Effector memory CD4-positive, alpha-beta T cell (primary cell): ENCODE measurements around the gene TSHZ2.
"Not testable (repeated sequence)": the region's sequence is repeated elsewhere in the genome, so short reads cannot be mapped to it uniquely, and the experiment has no call there.

ENCODE experiments used
- DNase-seq, 3 donors: peaks; one replicate each; pipeline ENCODE4 v3.0.0-alpha.2; 2020
- H3K27ac ChIP-seq: 2 replicates; pipeline ENCODE4 v1.7.0; 2013; ENCODE audit warnings: mild to moderate bottlenecking, low read length, moderate library complexity; ENCODE audit not compliant: insufficient read depth, poor library complexity, severe bottlenecking
- H3K27me3 ChIP-seq: replicated peaks from 2 replicates; pipeline ENCODE4 v1.7.0; 2013; ENCODE audit warnings: mild to moderate bottlenecking, low read length; ENCODE audit not compliant: insufficient read depth, control insufficient read depth, poor library complexity, severe bottlenecking
- H3K36me3 ChIP-seq: 2 replicates; pipeline ENCODE4 v1.7.0; 2013; ENCODE audit warnings: mild to moderate bottlenecking, low read length, moderate library complexity; ENCODE audit not compliant: control insufficient read depth, insufficient read depth
- H3K4me1 ChIP-seq: 2 replicates; pipeline ENCODE4 v1.7.0; 2013; ENCODE audit warnings: low read length, mild to moderate bottlenecking; ENCODE audit not compliant: control insufficient read depth, insufficient read depth, poor library complexity, severe bottlenecking
- H3K4me3 ChIP-seq: 2 replicates; pipeline ENCODE4 v1.7.0; 2013; ENCODE audit warnings: low read length, low read depth, mild to moderate bottlenecking; ENCODE audit not compliant: insufficient read depth, poor library complexity, severe bottlenecking
- H3K9me3 ChIP-seq: 2 replicates; pipeline ENCODE4 v1.7.0; 2013; ENCODE audit warnings: mild to moderate bottlenecking, low read length, moderate library complexity; ENCODE audit not compliant: control insufficient read depth

The TSHZ2 gene

DNA sequence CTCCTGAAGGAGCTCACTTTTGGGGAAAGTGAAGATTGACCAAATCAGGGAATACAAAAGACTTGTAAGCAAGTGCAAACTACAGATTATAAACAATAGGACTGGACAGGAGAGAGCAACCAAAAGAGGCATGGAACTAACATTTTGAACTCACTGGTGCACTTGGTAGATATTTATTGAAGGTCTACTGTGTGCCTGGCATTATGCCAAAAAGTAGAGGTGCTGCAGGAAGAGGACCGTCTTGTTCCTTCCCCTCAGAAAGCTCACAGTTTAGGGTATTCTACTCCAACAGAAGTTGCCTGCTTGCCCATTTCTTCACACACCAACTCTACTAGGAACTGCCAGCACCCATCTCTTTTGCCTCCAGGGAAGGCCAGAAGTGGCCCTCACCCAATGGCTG, 10.0 kb upstream of the TSHZ2 start:
- Histone ChIP-seq H3K27me3 (no peaks in the 10 kb centered on the region), H3K36me3 (no peaks in the 10 kb centered on the region), H3K9me3 (no peaks in the 10 kb centered on the region), H3K4me3 (no peak overlapping the region), H3K4me1 (no peaks in the 10 kb centered on the region), H3K27ac (no peak overlapping the region)
- DNase-seq, result no peak

DNA sequence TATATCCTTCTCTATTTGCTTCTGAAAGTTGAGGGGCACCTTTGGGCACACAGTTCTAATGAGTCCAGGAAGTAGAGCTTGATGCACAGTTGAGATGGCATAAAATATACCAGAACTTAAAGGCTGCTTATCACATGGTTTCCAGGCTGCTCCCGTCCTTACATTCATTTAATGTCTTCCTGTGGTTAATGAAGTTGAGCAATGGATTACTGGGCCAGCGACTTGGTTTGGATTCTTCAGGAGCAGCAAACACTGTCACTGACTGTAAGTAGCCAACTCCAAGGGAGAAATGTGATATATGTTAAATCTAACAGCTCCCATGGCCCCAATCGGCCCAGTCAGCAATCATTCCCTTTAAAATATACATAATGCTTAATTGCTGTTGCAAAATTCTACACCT, 9.0 kb upstream of the TSHZ2 start:
- Histone ChIP-seq H3K27me3 (no peaks in the 10 kb centered on the region), H3K9me3 (no peaks in the 10 kb centered on the region), H3K27ac (no peak overlapping the region), H3K4me3 (no peak overlapping the region), H3K4me1 (no peaks in the 10 kb centered on the region), H3K36me3 (no peaks in the 10 kb centered on the region)
- DNase-seq, result no peak

DNA sequence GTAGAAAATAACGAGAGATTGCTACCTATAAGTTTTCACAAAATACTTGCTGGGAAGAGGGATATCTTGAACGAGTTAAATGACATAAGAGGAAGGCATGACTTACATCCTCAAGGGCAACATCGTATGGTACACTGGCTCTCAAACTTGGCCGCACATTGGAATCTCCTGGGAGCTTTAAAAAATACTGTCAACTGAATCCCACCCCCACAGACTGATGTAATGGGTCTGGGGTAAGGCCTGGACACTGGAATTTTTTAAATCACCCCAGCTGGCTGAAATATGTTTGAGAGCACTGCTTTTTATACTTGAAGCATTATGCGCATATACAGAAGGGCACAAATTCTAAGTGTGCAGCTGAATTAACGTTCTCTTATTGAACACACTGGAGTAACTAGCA, 8.0 kb upstream of the TSHZ2 start:
- Histone ChIP-seq H3K4me3 (no peak overlapping the region), H3K27me3 (no peaks in the 10 kb centered on the region), H3K36me3 (no peaks in the 10 kb centered on the region), H3K9me3 (no peaks in the 10 kb centered on the region), H3K4me1 (no peaks in the 10 kb centered on the region), H3K27ac (no peak overlapping the region)
- DNase-seq, result no peak

DNA sequence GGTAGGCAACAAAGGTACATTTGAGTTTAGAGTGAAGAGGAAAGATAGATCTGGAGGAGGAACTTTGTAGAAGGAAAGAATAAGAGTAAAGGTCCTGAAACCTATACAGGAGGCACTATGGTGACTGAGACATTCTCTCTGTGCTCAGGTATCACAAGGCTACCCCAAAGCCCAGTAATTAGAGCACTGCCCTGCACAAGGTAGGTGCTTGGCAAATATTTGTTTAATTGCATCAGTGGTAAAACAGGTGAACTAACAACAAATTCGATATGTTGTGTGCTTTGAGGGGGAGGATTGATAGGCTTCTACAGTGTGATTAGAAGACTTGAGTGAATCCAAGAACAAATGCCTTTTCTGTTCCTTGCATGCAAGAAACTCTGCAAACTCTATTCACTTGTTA, 6.8 kb upstream of the TSHZ2 start:
- H3K9me3 ChIP-seq, result no peaks in the 10 kb centered on the region
- H3K27ac ChIP-seq, result no peak overlapping the region
- no peak overlapping the region for H3K4me3 ChIP-seq
- no peaks in the 10 kb centered on the region for H3K4me1 ChIP-seq
- DNase-seq, result no peak
- H3K27me3 ChIP-seq, result no peaks in the 10 kb centered on the region
- H3K36me3 ChIP-seq, result no peaks in the 10 kb centered on the region

DNA sequence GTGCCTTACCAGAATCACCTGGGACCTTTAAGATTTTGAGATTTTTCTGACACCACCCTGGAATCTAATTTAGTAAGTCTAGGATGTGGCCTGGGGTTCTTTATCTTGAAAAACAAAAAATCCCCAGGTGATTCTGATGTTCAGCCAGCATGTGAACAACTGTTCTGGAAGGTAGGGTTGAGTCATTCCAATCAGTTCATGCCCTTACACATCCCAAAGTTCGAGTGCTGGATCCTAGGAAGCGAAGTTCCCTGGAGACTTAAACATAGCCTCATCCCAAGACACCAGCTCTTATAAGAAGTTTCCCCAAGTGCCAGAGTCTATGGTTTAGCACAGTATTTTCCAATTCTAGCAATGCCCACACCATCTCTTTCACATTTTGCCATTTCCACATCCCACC, 6.3 kb upstream of the TSHZ2 start:
- no peaks in the 10 kb centered on the region for H3K27me3 ChIP-seq
- no peak overlapping the region for H3K27ac ChIP-seq
- DNase-seq, result no peak
- no peak overlapping the region for H3K4me3 ChIP-seq
- no peaks in the 10 kb centered on the region for H3K4me1 ChIP-seq
- H3K9me3 ChIP-seq, result no peaks in the 10 kb centered on the region
- H3K36me3 ChIP-seq, result no peaks in the 10 kb centered on the region

DNA sequence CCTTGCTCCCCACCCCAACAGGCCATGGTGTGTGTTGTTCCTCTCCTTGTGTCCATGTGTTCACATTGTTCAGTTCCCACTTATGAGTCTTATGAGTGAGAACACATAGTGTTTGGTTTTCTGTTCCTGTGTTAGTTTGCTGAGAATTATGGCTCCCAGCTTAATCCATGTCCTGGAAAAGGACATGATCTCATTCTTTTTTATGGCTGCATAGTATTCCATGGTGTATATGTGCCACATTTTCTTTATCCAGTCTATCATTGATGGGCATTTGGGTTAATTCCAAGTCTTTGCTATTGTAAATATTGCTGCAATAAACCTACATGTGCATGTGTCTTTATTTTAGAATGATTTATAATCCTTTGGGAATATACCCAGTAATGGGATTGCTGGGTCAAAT, 5.6 kb upstream of the TSHZ2 start:
- not testable (repeated sequence) for H3K4me1 ChIP-seq, H3K27me3 ChIP-seq, DNase-seq, H3K4me3 ChIP-seq, H3K9me3 ChIP-seq, H3K36me3 ChIP-seq, H3K27ac ChIP-seq

DNA sequence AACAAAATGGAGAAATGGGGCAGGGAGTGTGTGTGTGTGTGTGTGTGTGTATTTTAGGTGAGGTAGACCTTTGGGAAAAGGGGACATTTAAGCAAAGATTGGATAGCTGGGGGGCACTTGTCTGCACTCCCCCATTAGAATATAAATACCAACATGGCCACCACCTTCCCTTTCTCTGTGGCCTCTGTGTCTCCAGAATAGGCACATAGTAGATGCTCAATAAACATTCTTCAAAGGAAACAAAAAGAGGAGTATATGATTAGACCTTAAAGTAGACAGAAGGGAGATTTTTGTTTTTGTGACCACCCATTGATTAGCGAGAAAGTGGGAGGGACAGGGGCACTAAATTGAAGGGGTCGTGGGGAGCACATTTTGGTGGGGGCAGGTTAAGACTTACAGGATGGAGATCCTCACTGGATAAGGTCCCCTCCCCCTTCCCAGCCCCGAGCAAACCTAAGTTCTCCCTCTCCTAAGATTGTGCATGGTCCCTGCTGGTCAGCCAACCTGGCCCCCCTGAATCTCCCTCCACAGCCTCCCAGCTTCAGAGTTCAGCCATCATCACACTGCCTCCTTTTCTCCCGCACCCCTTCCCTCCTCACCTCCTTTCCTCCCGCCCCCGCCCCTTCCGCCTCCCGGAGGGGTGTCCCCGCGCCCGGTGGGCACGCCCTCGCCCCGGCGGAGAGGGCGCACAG, 514 bp upstream of the TSHZ2 start:
- no peaks in the 10 kb centered on the region for H3K36me3 ChIP-seq
- DNase-seq, result no peak
- no peaks in the 10 kb centered on the region for H3K9me3 ChIP-seq
- H3K27ac ChIP-seq, result peak overlapping the region; percentile 87
- H3K4me1 ChIP-seq, result peaks cover 6% of the 10 kb centered on the region
- peak overlapping the region; percentile 69 for H3K4me3 ChIP-seq
- H3K27me3 ChIP-seq, result no peaks in the 10 kb centered on the region

DNA sequence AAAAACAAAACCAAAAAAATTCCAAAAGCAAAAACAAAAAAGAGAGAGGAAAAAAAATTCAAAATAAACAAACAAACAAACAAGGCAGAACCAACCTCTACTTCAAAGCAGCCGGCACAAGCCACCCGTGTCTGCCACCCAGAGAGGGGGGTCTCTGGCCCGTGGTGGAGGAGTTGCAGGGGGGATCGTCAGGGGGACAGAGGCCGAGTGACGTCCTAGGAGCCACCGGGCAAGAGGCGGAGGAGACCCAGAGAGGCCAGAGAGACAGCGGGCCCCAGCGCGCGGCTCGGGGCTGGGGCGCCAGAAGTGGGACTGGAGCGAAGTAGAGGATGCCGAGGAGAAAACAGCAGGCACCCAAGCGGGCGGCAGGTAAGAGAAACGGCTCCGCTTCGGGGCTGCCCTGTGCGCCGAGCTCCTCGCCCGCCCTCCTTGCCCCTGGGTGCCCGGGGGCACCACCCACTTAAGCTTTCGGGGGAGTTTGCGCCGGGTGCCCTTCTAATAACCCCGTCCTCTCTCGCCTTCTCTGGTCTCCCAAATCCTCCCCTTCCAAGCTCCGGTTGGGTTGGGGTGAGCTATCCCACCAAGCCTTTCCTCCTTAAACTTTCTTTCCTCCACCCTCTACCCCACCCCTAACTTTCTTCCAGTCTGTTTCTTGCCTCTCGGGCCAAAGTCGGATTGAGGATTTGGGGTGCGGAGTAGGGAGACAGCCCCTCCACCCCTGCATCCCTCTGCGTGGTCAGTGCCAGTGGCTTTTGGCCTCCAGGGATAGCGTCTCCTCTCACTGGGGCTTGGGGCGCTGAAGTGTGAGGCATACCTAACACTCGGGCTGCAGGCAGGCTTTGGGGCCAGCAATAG, 1.0 kb downstream of the TSHZ2 start:
- Histone ChIP-seq H3K36me3 (no peaks in the 10 kb centered on the region), H3K4me1 (peaks cover 6% of the 10 kb centered on the region), H3K4me3 (peak overlapping the region; percentile 69), H3K27me3 (no peaks in the 10 kb centered on the region), H3K9me3 (no peaks in the 10 kb centered on the region), H3K27ac (peak overlapping the region; percentile 87)
- DNase-seq, result peak in 1 of 3 donors; percentile 0

DNA sequence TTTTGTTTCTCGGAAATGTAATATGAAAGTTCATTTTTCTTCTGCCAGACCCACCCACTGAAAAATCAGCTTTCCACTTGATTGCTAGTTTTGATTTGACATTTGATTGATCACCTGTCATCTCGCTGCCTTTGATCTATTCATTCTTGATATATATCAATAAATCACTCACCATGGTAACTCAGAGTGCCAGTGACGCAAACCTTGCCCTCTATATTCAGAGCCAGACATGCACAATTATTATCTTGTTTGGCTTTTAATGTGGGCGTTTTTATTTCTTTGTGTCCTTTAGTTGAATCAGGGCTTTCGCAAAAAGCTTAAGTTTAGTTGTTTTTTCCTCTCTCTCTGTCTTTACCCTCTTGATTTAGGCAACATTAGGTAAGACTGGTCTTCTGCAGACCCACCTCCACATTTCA, 2.0 kb downstream of the TSHZ2 start:
- Histone ChIP-seq H3K4me3 (peak overlapping the region; percentile 69), H3K9me3 (no peaks in the 10 kb centered on the region), H3K36me3 (no peaks in the 10 kb centered on the region), H3K4me1 (peaks cover 6% of the 10 kb centered on the region), H3K27ac (peak overlapping the region; percentile 87), H3K27me3 (no peaks in the 10 kb centered on the region)
- peak in 2 of 3 donors; percentile 7 to 27 for DNase-seq

DNA sequence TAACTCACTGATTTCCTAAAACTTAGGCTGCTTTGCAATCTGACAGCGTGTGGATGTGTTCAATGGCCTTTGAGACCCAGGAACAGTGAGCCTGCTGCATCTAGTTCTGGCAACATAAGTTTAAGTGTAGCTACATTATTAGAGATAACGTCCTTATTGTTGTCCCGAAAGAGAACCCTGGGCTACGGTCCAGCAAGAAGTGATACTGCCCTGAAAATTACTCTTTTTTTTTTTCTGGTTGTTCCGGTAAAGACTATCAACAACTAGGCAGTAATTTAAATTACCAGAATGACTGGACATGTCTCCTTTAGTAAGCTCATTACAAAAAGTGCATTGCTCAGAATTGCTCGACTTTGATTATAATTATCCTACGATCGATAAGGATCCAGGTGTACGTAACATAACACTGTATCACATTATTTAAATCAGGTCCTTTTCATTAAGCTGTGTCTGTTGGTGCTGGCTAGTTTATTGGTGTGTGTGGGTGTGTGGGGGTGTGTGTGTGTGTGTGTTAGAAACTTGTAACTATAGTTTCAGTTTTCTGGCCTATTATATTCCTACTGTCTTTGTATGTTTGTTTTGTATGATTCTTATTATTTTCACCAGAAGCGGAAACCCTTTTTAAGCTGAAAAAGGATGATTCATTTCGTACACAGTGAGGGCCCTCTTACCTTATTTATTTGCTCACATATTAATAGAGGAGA, 3.0 kb downstream of the TSHZ2 start:
- peak overlapping the region; percentile 87 for H3K27ac ChIP-seq
- peak overlapping the region; percentile 45 for H3K4me3 ChIP-seq
- H3K4me1 ChIP-seq, result peaks cover 6% of the 10 kb centered on the region
- H3K36me3 ChIP-seq, result no peaks in the 10 kb centered on the region
- peak in 1 of 3 donors; percentile 4 for DNase-seq
- no peaks in the 10 kb centered on the region for H3K9me3 ChIP-seq
- H3K27me3 ChIP-seq, result no peaks in the 10 kb centered on the region
